PC-9 (cell line): ENCODE results near the gene ZFAND2B. TPM values are rescaled to one million over a fixed set of nuclear protein-coding genes. Genes with fewer than 3 reads are reported as not detected.

Source experiments
- BruUV-seq: library from RNA; stranded (reverse); fragments of 400-500 nt; replicated peaks from 2 replicates; lab custom pipeline; 2021; lab: Mats Ljungman, UMichigan
- CTCF ChIA-PET: fragments of 300-600 bp; sonication (Branson Sonifier 250); formaldehyde crosslinking; loops from one replicate; lab custom pipeline; 2022; ENCODE audit warnings: antibody characterized with exemption; lab: Charles Lee
- POLR2A ChIA-PET: fragments of 300-600 bp; sonication (Branson Sonifier 250); formaldehyde crosslinking; loops from one replicate; lab custom pipeline; 2022; ENCODE audit warnings: antibody characterized with exemption; ENCODE audit not compliant: unreplicated experiment; lab: Charles Lee
- DNase-seq, 2 experiments: peaks; one replicate each; pipeline versions ENCODE4 v3.0.0 to v3.0.0-alpha.2; 2015 to 2022; ENCODE audit warnings: mixed read lengths in 1 of 2
- H2AFZ ChIP-seq: fragments of 200-600 bp; sonication (generic); 2 replicates; pipeline ENCODE4 v1.8.1; 2017; ENCODE audit warnings: antibody characterized with exemption
- H3F3A ChIP-seq: fragments of 200-600 bp; sonication (generic); 2 replicates; pipeline ENCODE4 v1.8.1; 2017; ENCODE audit warnings: antibody characterized with exemption, mild to moderate bottlenecking, low read depth; ENCODE audit not compliant: insufficient read depth
- H3K27ac ChIP-seq: fragments of 200-600 bp; sonication (generic); 2 replicates; pipeline ENCODE4 v1.6.1; 2016; ENCODE audit warnings: mixed run types
- H3K27me3 ChIP-seq: fragments of 200-600 bp; sonication (generic); 2 replicates; pipeline ENCODE4 v1.6.1; 2016; ENCODE audit warnings: low read depth, mixed run types; ENCODE audit not compliant: insufficient read depth
- H3K36me3 ChIP-seq: fragments of 200-600 bp; sonication (generic); 2 replicates; pipeline ENCODE4 v1.6.1; 2016; ENCODE audit warnings: low read depth, mixed run types
- H3K4me1 ChIP-seq: fragments of 200-600 bp; sonication (generic); replicated peaks from 2 replicates; pipeline ENCODE4 v1.6.1; 2016; ENCODE audit warnings: mixed run types; ENCODE audit not compliant: insufficient read depth
- H3K4me2 ChIP-seq: fragments of 200-600 bp; sonication (generic); 2 replicates; pipeline ENCODE4 v1.6.1; 2017; ENCODE audit warnings: mixed run types
- H3K4me3 ChIP-seq: fragments of 200-600 bp; sonication (generic); 2 replicates; pipeline ENCODE4 v1.6.1; 2016; ENCODE audit warnings: mixed run types
- H3K79me2 ChIP-seq: fragments of 200-600 bp; sonication (generic); 2 replicates; pipeline ENCODE4 v1.6.1; 2017; ENCODE audit warnings: low read depth, mixed run types
- H3K9me2 ChIP-seq: fragments of 200-600 bp; sonication (generic); 2 replicates; pipeline ENCODE4 v1.8.1; 2017; ENCODE audit warnings: mild to moderate bottlenecking; ENCODE audit not compliant: insufficient read depth
- H3K9me3 ChIP-seq: fragments of 200-600 bp; sonication (generic); 2 replicates; pipeline ENCODE4 v1.8.1; 2016; ENCODE audit warnings: low read depth; ENCODE audit not compliant: insufficient read depth
- H4K20me1 ChIP-seq: fragments of 200-600 bp; sonication (generic); 2 replicates; pipeline ENCODE4 v1.8.1; 2017; ENCODE audit not compliant: insufficient read depth
- EZH2 ChIP-seq: fragments of 200-600 bp; sonication (generic); IDR thresholded peaks from 2 replicates; pipeline ENCODE4 v1.8.0; 2017; ENCODE audit warnings: antibody characterized with exemption, low read depth
- intact Hi-C: fragments of 100-400 bp; cut with micrococcal nuclease; formaldehyde crosslinking; loops from one replicate; pipeline ENCODE4 v1.10.0; 2022; ENCODE audit not compliant: unreplicated experiment
- total RNA-seq: library from RNA; stranded (reverse); gene quantifications from 2 replicates; pipeline ENCODE4 v1.2.3, GENCODE V29; 2021
- TF ChIP-seq, protein P1 (sequence below): fragments of 200-600 bp; sonication (generic); conservative IDR thresholded peaks from 2 replicates; pipeline ENCODE4 v1.6.1; 2017; ENCODE audit warnings: mixed run types, antibody characterized with exemption, mild to moderate bottlenecking, moderate library complexity

ZFAND2B gene
- total RNA-seq, 1 experiment from 2014 or later = 24.6 TPM

DNA sequence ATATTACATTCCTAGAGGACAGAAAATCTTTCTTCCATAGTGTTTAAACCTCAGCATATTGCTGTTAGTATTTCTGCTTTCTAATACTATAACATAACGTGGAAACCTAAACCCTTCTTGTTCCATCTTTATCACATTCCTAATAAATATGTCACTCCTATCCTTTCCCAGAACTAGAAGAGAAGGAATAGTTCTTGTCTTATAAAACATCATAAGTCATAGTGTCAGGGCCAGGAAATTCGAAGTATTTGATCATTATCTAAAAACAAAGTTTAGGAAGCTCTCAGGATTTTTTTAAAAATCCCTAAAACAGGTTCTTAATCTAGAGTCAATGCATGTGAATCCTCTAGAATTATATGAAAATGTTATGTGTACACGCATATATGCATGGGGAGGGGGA is 48.0 kb upstream of the ZFAND2B start:
- DNase-seq = no peak
- H3K36me3 ChIP-seq = no peaks in the 10 kb centered on the region
- no peaks in the 10 kb centered on the region for H3K9me2 ChIP-seq
- H3K4me2 ChIP-seq = no peak overlapping the region
- no TSS peak for BruUV-seq
- CTCF ChIA-PET = interaction anchor here (0.6 kb wide), 1 partner anchor 262 kb away, joined by 5 read pairs; no protein-coding TSS in a partner anchor
- H3F3A ChIP-seq = peaks cover 9% of the 10 kb centered on the region; the same call in 1 of the 2 replicates
- intact Hi-C loops = loop anchor here (5.0 kb wide), 1 partner anchor 156 kb away; no protein-coding TSS in a partner anchor
- no peaks in the 10 kb centered on the region for H3K27me3 ChIP-seq
- no peak overlapping the region for H2AFZ ChIP-seq
- no peaks in the 10 kb centered on the region for H3K9me3 ChIP-seq
- no peaks in the 10 kb centered on the region for H4K20me1 ChIP-seq
- TF ChIP-seq EZH2 = no peak
- TF ChIP-seq, protein P1, sequence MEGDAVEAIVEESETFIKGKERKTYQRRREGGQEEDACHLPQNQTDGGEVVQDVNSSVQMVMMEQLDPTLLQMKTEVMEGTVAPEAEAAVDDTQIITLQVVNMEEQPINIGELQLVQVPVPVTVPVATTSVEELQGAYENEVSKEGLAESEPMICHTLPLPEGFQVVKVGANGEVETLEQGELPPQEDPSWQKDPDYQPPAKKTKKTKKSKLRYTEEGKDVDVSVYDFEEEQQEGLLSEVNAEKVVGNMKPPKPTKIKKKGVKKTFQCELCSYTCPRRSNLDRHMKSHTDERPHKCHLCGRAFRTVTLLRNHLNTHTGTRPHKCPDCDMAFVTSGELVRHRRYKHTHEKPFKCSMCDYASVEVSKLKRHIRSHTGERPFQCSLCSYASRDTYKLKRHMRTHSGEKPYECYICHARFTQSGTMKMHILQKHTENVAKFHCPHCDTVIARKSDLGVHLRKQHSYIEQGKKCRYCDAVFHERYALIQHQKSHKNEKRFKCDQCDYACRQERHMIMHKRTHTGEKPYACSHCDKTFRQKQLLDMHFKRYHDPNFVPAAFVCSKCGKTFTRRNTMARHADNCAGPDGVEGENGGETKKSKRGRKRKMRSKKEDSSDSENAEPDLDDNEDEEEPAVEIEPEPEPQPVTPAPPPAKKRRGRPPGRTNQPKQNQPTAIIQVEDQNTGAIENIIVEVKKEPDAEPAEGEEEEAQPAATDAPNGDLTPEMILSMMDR = no peak
- no peak overlapping the region for H3K4me3 ChIP-seq
- POLR2A ChIA-PET = interaction anchor here (0.5 kb wide), 1 partner anchor 53 kb away, joined by 7 read pairs; no protein-coding TSS in a partner anchor
- H3K79me2 ChIP-seq = no peaks in the 10 kb centered on the region
- 0 out of 2 replicates have a peak, but pooled peaks cover 8% of the 10 kb centered on the region for H3K4me1 ChIP-seq
- no peak overlapping the region for H3K27ac ChIP-seq

DNA sequence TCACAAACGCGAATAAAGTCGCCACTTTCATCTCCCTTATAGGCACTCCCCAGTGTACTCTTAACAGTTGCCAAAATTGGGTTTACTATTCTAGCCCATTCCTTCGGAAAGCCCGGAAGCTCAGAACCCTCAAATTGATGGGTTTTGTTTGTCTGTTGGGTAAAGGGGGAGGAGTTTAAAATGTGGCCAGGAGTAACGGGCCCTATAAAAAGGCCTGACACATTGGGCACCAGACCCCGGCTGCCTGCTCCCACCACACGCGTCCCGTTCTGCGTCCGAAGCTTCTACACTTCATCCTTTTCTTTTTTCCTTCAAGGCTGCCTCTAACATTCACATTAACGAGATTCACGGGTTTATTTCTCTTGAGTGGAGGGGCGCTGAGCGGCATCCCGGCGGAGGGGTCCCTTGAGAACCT is 46.8 kb upstream of the ZFAND2B start:
- Histone ChIP-seq H3K4me1 (0 out of 2 replicates have a peak, but pooled peaks cover 8% of the 10 kb centered on the region), H3K4me3 (peak overlapping the region; percentile 72), H3K36me3 (no peaks in the 10 kb centered on the region), H3K9me2 (no peaks in the 10 kb centered on the region), H3F3A (peaks cover 9% of the 10 kb centered on the region; the same call in 1 of the 2 replicates), H3K27me3 (no peaks in the 10 kb centered on the region), H4K20me1 (no peaks in the 10 kb centered on the region), H3K9me3 (no peaks in the 10 kb centered on the region), H3K27ac (no peak overlapping the region), H3K79me2 (no peaks in the 10 kb centered on the region), H2AFZ (peak overlapping the region; percentile 87), H3K4me2 (peak overlapping the region; percentile 83)
- intact Hi-C loops = loop anchor here (1.0 to 5.0 kb wide), 10 partner anchors 18 to 528 kb away; partner anchors contain the start of genes ABCB6, DNPEP and ZFAND2B
- DNase-seq = no peak
- no TSS peak for BruUV-seq
- TF ChIP-seq, protein P1 = no peak
- TF ChIP-seq EZH2 = no peak
- POLR2A ChIA-PET = interaction anchor here (0.7 kb wide), 1 partner anchor 1306 kb away, joined by 7 read pairs; no protein-coding TSS in a partner anchor
- CTCF ChIA-PET = interaction anchor here (0.5 to 0.7 kb wide), 3 partner anchors 12 to 211 kb away, joined by 3 read pairs; no protein-coding TSS in a partner anchor

DNA sequence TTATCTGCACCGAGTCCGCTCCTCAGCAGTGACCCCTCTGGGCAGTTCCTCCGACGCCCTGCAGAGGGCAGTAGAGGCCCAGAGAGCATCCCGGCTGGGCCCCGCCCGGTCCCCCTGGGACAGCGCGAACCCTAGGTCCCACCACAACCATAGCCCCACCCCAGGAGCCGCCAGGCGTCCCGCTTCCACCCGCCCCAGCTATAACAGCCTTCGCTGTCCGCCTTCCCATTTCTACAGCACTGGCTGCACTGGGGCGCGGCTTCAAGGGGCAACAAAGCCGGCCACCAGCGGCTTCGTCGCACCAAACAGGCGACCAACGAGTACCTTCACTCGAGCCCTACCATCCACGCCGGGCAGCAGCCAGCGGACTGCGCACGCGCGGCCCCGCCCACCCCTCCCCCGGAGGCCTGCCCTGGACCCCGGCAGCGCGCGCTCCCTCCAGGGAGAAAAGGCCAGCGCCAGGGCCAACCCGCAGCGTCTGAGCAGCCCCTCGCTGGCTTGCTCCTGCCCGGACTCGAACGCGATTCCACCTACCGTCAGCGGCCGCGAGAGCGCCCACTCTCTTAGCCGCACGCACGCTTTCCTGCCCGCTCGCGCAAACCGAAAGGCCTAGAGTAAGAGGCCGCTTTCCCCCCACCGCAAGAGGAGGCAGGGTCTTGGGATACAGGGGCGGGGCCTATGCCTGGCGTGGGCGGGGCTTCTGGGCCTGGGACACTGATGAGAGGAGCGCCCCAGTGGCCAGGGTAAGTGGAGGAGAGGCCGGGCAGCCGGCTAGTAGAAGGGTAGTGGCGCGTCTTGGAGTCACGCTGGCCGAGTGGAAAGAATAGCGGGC is 46.2 kb upstream of the ZFAND2B start, which contains the start of gene NHEJ1:
Gene NHEJ1 (minus strand): TSS at position 630 of the 832 bp plus-strand sequence. CDS start 2,453 bp downstream, outside the sequence.
- ChIA-PET CTCF (interaction anchor here (0.6 to 0.7 kb wide), 3 partner anchors 11 to 961 kb away, joined by 3 to 7 read pairs (median 6); no protein-coding TSS in a partner anchor), POLR2A (interaction anchor here (0.7 kb wide), 1 partner anchor 1307 kb away, joined by 7 read pairs; no protein-coding TSS in a partner anchor)
- Histone ChIP-seq H3K27me3 (no peaks in the 10 kb centered on the region), H2AFZ (peak within 1 kb of the TSS; percentile 87), H4K20me1 (no peaks in the 10 kb centered on the region), H3K36me3 (no peaks in the 10 kb centered on the region), H3K4me2 (peak within 1 kb of the TSS; percentile 83), H3K79me2 (no peaks in the 10 kb centered on the region), H3K4me1 (0 out of 2 replicates have a peak, but pooled peaks cover 8% of the 10 kb centered on the region), H3K4me3 (peak within 1 kb of the TSS; percentile 72), H3K9me2 (no peaks in the 10 kb centered on the region), H3K9me3 (no peaks in the 10 kb centered on the region), H3K27ac (peak within 1 kb of the TSS; percentile 57), H3F3A (peaks cover 9% of the 10 kb centered on the region; the same call in 1 of the 2 replicates)
- intact Hi-C loops = loop anchor here (1.0 to 5.0 kb wide), 9 partner anchors 17 to 527 kb away; partner anchors contain the start of genes ABCB6, DNPEP and ZFAND2B
- TF ChIP-seq EZH2 = no peak
- TF ChIP-seq, protein P1 = peak; percentile 96
- peak; percentile 79 to 95 for DNase-seq
- TSS peak; percentile 73 for BruUV-seq
